Adrenal gland (tissue), 12 donors: ENCODE measurements around the gene PPP1R12B. TPM values are rescaled to one million over a fixed set of nuclear protein-coding genes. Genes with fewer than 3 reads are reported as not detected.
A peak's percentile ranks its signal among the peaks of the same experiment; 100 is the strongest.
"Not testable (repeated sequence)": the region's sequence is repeated elsewhere in the genome, so short reads cannot be mapped to it uniquely, and the experiment has no call there.

Experiments
- DNase-seq, 7 donors: peaks; one replicate each; pipeline ENCODE4 v3.0.0-alpha.2; 2019 to 2020
- H3K27ac ChIP-seq, 5 donors: fragments of 200-600 bp; sonication (generic) in 4 of 5; 1 replicate in 3 of 5; 2 replicates in 2 of 5; pipeline versions ENCODE4 v1.5.1 to v1.8.0; 2016 to 2020; ENCODE audit warnings: mild to moderate bottlenecking in 1 of 5
- H3K27me3 ChIP-seq: fragments of 200-600 bp; 2 replicates; pipeline ENCODE4 v1.8.0; 2021
- H3K36me3 ChIP-seq, 2 donors: fragments of 200-600 bp; replicated peaks in 1 of 2; 1 replicate in 1 of 2; 2 replicates in 1 of 2; pipeline versions ENCODE4 v1.5.1 to v1.8.0; 2018 to 2022
- H3K4me1 ChIP-seq, 2 donors: fragments of 200-600 bp; replicated peaks in 1 of 2; 1 replicate in 1 of 2; 2 replicates in 1 of 2; pipeline versions ENCODE4 v1.5.1 to v1.8.0; 2018 to 2021
- H3K4me3 ChIP-seq, 4 donors: fragments of 200-600 bp; sonication (generic) in 3 of 4; one replicate each; pipeline ENCODE4 v1.5.1; 2016 to 2018
- H3K9me3 ChIP-seq, 3 donors: fragments of 200-600 bp; sonication (generic) in 1 of 3; replicated peaks in 1 of 3; 1 replicate in 2 of 3; 2 replicates in 1 of 3; pipeline versions ENCODE4 v1.5.1 to v1.8.0; 2016 to 2021
- POLR2A ChIP-seq, 2 donors: fragments of 450-650 bp; IDR thresholded peaks; one replicate each; pipeline ENCODE4 v1.6.1; 2017; ENCODE audit warnings: antibody characterized with exemption in 2 of 2, mild to moderate bottlenecking in 2 of 2, moderate library complexity in 1 of 2
- WGBS, 4 donors: extraction: QIAGEN DNeasy Blood & Tissue Kit in 2 of 4; methylation state at CpG; one replicate each; pipeline versions ENCODE4 v1.1.5 to v1.1.7; 2013 to 2017; 5-methylcytosine and 5-hydroxymethylcytosine counted together
- intact Hi-C, 2 donors: fragments of 100-400 bp; cut with DNase I; formaldehyde crosslinking; loops; one replicate each; pipeline versions ENCODE4 v1.14.1 to v1.15.0; 2022 to 2023
- polyA plus RNA-seq, 3 donors: library from polyadenylated mRNA; stranded (reverse); fragments of 200-250 nt in 2 of 3; fragments of 350-450 nt in 1 of 3; fragmentation: Illumina TruSeq in 1 of 3; extraction: RNeasy Lipid Tissue Mini Kit (QIAGEN cat#74804) in 1 of 3; gene quantifications; one replicate each; pipeline ENCODE4 v1.2.3, GENCODE V29; 2013 to 2014
- total RNA-seq, 9 donors: library from RNA; depleted of rRNA in 4 of 9; stranded (reverse); fragments of >200 nt in 4 of 9; fragments of 120-200 nt in 1 of 9; fragmentation: NEBNext Ultra II Directional in 1 of 9; extraction: Animal tissue kit (Norgen Biotek cat#: 25700) in 1 of 9; gene quantifications; one replicate each; pipeline versions ENCODE4 v1.1.0 to v1.2.4, GENCODE V29; 2013 to 2023
- TF ChIP-seq, protein P1 (sequence below), 6 experiments: fragments of 450-650 bp in 4 of 6; fragments of 200-600 bp in 2 of 6; sonication (generic) in 1 of 6; IDR thresholded peaks; 1 replicate in 5 of 6; 2 replicates in 1 of 6; pipeline versions ENCODE4 v1.5.1 to v1.8.0; 2016 to 2021; ENCODE audit warnings: antibody characterized with exemption in 6 of 6, mild to moderate bottlenecking in 2 of 6, moderate library complexity in 1 of 6
- donor health status: healthy with polysubstance abuse.
- donor health status: Bipolar disorder and iron deficiency.
- donor health status: DM: yes; HTN: yes; CAD: no.
- donor health status: DM: no; HTN: no; CAD: no.
- donor health status: DM: no; HTN: no; CAD: no.
- donor health status: DM: yes; HTN: yes; CAD: no.

PPP1R12B gene
- total and polyA plus RNA-seq, 12 donors: 3.0 to 43.9 (median 19.8) TPM

DNA sequence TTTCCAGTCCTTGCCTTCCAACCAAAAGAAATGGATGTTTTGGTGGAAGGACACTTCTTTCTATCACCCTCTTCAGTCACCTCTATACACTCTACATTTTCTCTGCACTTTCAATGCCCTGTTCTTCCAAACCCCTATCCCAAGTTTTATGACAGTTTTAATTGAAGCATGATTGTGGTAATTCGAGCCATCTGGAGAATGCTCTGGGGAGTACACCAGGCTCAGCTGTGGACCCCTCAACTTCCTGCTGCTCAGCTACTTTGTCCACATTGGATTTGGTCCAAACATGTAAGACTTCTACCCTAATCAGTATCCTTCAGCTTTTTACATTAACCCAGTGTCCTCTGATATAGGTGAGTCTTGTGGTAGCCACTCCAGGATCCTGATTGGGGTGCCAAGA, 232.1 kb downstream of the PPP1R12B start:
- TF ChIP-seq POLR2A (IDR thresholded peaks at IDR 0.05): no peak
- TF ChIP-seq, protein P1, sequence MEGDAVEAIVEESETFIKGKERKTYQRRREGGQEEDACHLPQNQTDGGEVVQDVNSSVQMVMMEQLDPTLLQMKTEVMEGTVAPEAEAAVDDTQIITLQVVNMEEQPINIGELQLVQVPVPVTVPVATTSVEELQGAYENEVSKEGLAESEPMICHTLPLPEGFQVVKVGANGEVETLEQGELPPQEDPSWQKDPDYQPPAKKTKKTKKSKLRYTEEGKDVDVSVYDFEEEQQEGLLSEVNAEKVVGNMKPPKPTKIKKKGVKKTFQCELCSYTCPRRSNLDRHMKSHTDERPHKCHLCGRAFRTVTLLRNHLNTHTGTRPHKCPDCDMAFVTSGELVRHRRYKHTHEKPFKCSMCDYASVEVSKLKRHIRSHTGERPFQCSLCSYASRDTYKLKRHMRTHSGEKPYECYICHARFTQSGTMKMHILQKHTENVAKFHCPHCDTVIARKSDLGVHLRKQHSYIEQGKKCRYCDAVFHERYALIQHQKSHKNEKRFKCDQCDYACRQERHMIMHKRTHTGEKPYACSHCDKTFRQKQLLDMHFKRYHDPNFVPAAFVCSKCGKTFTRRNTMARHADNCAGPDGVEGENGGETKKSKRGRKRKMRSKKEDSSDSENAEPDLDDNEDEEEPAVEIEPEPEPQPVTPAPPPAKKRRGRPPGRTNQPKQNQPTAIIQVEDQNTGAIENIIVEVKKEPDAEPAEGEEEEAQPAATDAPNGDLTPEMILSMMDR (IDR thresholded peaks at IDR 0.05): no peak
- Histone ChIP-seq H3K4me1 (peaks cover 11 to 45% of the 10 kb centered on the region in 2 donors), H3K36me3 (peaks cover 0 to 3% of the 10 kb centered on the region in 2 donors), H3K27ac (peak overlapping the region in 2 of 5 donors; percentile 56 to 63), H3K9me3 (no peaks in the 10 kb centered on the region), H3K27me3 (no peaks in the 10 kb centered on the region), H3K4me3 (no peak overlapping the region)
- DNase-seq: no peak
- WGBS, 4 donors: 44 to 74% (median 68%) methylated on average over 1 of the region's 1 CpG
- intact Hi-C loops: no loop called here

- H3K27me3 ChIP-seq, H3K4me3 ChIP-seq, H3K36me3 ChIP-seq, H3K27ac ChIP-seq, intact Hi-C loops, H3K9me3 ChIP-seq, DNase-seq: not testable (repeated sequence)
- H3K4me1 ChIP-seq: peaks cover 0 to 41% of the 10 kb centered on the region in 2 donors
- WGBS, 4 donors: 95 to 99% (median 98%) methylated on average over 5 of the region's 5 CpGs
Measured at GRCh38 chr1:202582350-202582749, 233.9 kb downstream of the PPP1R12B start.

GRCh38 chr1:202584707-202585589, 236.4 kb downstream of the PPP1R12B start:
- intact Hi-C loops: no loop called here
- no peak for TF ChIP-seq POLR2A (IDR thresholded peaks at IDR 0.05)
- TF ChIP-seq, protein P1 (IDR thresholded peaks at IDR 0.05): no peak
- H3K27ac ChIP-seq: peak overlapping the region in 1 of 5 donors; percentile 52
- no peaks in the 10 kb centered on the region for H3K9me3 ChIP-seq
- peaks cover 0 to 40% of the 10 kb centered on the region in 2 donors for H3K4me1 ChIP-seq
- H3K4me3 ChIP-seq: no peak overlapping the region
- 92 to 98% (median 94%) methylated on average over 8 of the region's 8 CpGs for WGBS, 4 donors
- DNase-seq: no peak
- no peaks in the 10 kb centered on the region for H3K27me3 ChIP-seq
- peaks cover 0 to 3% of the 10 kb centered on the region in 2 donors for H3K36me3 ChIP-seq

DNA sequence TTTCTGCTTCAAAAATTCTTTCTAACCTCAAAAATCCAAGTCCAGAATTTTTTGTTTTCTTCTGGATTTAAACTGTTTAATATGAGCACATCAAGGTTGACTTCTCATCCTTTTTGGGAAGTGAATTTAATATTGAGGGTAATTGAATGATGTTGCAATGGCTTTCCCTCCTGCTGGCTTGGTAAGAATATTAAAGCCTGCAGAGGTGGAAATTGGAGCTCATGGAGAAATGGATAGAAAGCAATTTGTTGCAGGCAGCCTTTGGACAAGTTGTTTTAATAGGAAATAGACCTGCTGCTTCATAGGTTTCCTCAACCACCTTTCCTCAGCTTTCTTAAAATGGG, 237.1 kb downstream of the PPP1R12B start:
- peak overlapping the region in 1 of 5 donors; percentile 75 for H3K27ac ChIP-seq
- TF ChIP-seq POLR2A (IDR thresholded peaks at IDR 0.05): no peak
- TF ChIP-seq, protein P1 (IDR thresholded peaks at IDR 0.05): no peak
- intact Hi-C loops: no loop called here
- DNase-seq: no peak
- H3K4me1 ChIP-seq: peaks cover 0 to 36% of the 10 kb centered on the region in 2 donors
- H3K4me3 ChIP-seq: no peak overlapping the region
- no peaks in the 10 kb centered on the region for H3K9me3 ChIP-seq
- H3K36me3 ChIP-seq: peaks cover 0 to 3% of the 10 kb centered on the region in 2 donors
- H3K27me3 ChIP-seq: no peaks in the 10 kb centered on the region
